ENCODE data around the gene ZMYND15.
"Not testable (repeated sequence)": the region's sequence is repeated elsewhere in the genome, so short reads cannot be mapped to it uniquely, and the experiment has no call there.

ZMYND15 gene

GRCh38 chr17:4739122-4740024, at the start of gene ZMYND15, which contains the start of gene CXCL16:
TSS of gene ZMYND15 (plus strand) at chr17:4739833. CDS start at chr17:4740549, 716 bp downstream.
TSS of gene CXCL16 (minus strand) at chr17:4739928. CDS start at chr17:4739339, 589 bp downstream.
- DNase-seq = peak; percentile 31

- not testable (repeated sequence) for DNase-seq
Measured at GRCh38 chr17:4689872-4690271, 49.8 kb upstream of the ZMYND15 start.

- DNase-seq = no peak
Measured at GRCh38 chr17:4690745-4691144, 48.9 kb upstream of the ZMYND15 start.

GRCh38 chr17:4691686-4692085, 47.9 kb upstream of the ZMYND15 start:
- no peak for DNase-seq

GRCh38 chr17:4693416-4693815, 46.2 kb upstream of the ZMYND15 start:
- no peak for DNase-seq

- no peak for DNase-seq
Measured at GRCh38 chr17:4696437-4696805, 43.2 kb upstream of the ZMYND15 start.

GRCh38 chr17:4699401-4700056, 40.1 kb upstream of the ZMYND15 start:
- DNase-seq = not testable (repeated sequence)

GRCh38 chr17:4701116-4701515, 38.5 kb upstream of the ZMYND15 start:
- DNase-seq = no peak

GRCh38 chr17:4703330-4703691, 36.3 kb upstream of the ZMYND15 start:
- DNase-seq = no peak

GRCh38 chr17:4704574-4704907, 35.1 kb upstream of the ZMYND15 start:
- not testable (repeated sequence) for DNase-seq

GRCh38 chr17:4704991-4705390, 34.6 kb upstream of the ZMYND15 start:
- no peak for DNase-seq

- no peak for DNase-seq
Measured at GRCh38 chr17:4706121-4706520, 33.5 kb upstream of the ZMYND15 start.

- no peak for DNase-seq
Measured at GRCh38 chr17:4708436-4708835, 31.2 kb upstream of the ZMYND15 start.

GRCh38 chr17:4709794-4710692, 29.6 kb upstream of the ZMYND15 start, which contains the start of gene ARRB2:
TSS of gene ARRB2 (plus strand) at chr17:4710632. CDS start at chr17:4710722, 90 bp downstream.
- peak; percentile 99 for DNase-seq

GRCh38 chr17:4710693-4711634, 28.7 kb upstream of the ZMYND15 start:
- no peak for DNase-seq

GRCh38 chr17:4711661-4712181, 27.9 kb upstream of the ZMYND15 start:
- DNase-seq = no peak

GRCh38 chr17:4712526-4712925, 27.1 kb upstream of the ZMYND15 start:
- DNase-seq = no peak

- not testable (repeated sequence) for DNase-seq
Measured at GRCh38 chr17:4714340-4715062, 25.1 kb upstream of the ZMYND15 start.

- DNase-seq = no peak
Measured at GRCh38 chr17:4715063-4715744, 24.4 kb upstream of the ZMYND15 start.

GRCh38 chr17:4716081-4716480, 23.6 kb upstream of the ZMYND15 start:
- DNase-seq = no peak
